LoVo (cell line): ENCODE results near the gene CABP5.
A peak's percentile ranks its signal among the peaks of the same experiment; 100 is the strongest.
"Not testable (repeated sequence)": the region's sequence is repeated elsewhere in the genome, so short reads cannot be mapped to it uniquely, and the experiment has no call there.

Experiments used
- DNase-seq: peaks from one replicate; pipeline ENCODE4 v3.0.0-alpha.2; 2016; ENCODE audit warnings: low spot score

Gene CABP5

DNA sequence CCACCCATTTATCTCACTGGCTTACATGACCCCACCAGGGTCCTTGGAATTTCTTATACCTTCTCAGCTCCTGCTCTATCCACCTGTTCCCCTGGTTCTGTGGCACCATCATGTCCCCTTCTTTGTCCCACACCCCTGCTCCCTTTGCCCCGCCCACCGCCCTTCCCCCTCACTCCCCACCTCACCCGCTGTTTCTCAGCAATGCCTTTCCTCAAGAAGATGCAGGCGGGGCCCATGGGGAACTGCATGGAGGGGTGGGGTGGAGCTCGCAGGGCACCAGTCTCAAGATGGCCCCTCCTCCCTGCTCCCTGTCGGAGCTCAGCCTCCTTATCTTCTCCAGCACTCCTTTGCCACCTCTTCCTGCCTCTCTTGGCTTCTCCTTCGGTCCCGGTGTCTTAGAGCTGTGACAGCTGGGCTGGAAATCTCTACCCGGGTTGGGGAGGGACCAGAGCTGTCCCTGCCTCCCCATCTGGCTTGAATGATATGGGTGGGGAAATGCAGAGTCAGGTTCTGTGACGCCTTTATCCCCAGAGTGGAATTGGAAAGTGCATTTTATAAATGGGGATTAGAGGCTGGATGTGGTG is at the start of gene CABP5:
Gene CABP5 (minus strand): TSS at position 405 of the 584 bp plus-strand sequence. CDS start 157 bp downstream, at position 248.
- DNase-seq = no peak

DNA sequence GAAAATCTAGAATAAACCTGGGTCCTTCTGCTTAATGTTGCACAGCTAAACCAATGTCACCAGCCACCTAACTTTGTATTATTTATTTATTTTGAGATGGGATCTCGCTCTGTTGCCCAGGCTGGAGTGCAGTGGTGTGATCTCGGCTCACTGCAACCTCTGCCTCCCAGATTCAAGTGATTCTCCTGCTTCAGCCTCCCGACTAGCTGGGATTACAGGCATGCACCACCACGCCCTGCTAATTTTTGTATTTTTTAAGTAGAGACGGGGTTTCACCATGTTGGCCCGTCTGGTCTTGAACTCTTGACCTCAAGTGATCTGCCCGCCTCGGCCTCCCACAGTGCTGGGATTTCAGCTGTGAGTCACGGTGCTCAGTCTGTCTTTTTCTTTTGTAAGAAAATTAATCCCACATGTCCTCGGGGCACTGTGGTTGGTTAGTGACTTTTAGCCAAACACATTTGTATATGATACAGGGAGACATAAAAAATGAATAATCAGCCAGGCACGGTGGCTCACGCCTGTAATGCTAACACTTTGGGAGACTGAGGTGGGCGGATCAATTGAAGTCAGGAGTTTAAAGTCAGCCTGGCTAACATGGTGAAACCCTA is 47.3 kb upstream of the CABP5 start:
- DNase-seq = peak; percentile 9

DNA sequence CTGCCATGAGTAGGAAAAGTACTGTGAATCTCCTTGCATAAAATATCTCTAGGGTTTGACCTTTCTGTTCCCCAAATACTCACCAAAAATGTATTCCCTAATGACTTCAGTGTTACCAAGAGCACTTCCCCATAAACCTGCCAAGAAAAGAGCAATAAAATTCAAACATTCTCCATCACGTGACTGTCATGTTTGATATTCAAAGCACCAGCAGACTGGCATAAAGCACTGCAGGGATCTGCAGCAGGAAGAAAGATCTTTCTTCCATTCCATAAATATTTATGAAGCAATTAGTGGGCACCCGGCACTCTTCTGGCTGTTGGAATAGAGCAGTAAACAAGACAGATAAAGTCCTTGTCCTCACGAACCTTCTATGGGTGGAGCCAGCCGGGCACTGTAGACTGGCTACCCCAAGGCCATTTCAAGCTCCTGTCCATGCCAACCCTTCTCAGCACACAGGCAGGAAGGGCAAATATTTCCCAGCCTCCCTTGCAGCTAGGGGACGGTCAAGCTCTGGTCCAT is 46.5 kb upstream of the CABP5 start:
- DNase-seq = peak; percentile 60

DNA sequence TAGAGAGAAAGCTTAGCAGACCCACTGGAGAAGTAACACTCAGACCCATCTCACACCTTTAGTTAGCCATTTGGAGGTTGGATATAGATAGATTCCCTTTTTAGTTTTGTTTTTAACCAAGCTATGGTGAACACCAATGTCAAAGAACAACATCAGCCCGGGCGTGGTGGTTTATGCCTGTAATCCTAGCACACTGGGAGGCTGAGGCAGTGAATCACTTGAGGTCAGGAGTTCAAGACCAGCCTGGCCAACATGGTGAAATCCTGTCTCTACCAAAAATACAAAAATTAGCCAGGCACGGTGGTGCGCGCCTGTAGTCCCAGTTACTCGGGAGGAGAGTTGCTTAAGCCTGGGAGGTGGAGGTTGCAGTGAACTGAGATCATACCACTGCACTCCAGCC is 45.1 kb upstream of the CABP5 start:
- DNase-seq = not testable (repeated sequence)

DNA sequence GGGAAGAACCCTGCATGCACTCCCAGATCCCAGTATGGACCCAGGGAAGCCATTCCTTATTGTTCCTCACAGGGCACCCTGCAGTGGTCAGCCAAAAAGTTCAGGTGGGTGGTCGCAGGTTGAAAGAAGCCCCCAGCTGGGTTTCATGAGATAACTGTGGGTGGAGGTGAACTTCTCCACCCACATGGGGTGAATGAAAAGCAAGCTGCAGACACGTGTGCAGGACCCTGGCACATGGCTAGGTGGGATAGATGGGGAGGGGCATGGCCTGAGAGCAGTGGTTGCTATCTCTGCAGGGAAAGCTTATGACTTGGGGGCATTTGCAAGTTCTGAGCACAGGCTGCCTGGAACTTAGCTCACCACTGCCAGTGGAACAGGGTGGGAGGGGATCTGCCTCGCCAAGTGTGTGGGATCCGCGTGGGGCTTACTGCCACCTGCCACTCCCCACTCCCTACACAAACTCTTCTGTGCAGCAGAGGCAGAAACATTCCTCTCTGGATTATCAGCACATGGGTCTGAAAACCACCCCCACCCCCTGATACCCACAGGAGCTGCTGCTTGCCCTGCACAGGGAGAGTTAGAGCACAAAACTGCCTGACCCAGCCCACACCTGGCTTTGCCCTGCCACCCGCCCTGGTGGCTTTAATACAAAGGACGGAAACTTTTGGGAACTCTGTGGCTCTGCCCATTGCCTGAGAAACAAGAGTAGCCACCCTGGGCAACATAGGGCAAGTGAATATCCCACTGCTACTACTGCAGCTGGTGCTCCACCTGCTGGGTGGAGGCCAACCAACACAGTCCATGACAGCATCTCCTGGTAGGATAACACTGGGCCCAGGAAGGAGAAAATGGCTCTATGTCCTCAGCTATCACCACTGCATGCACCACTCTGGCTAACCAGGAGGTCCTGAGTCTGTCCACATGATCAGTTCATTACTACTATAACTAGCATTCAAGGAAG is 42.3 kb upstream of the CABP5 start:
- no peak for DNase-seq

DNA sequence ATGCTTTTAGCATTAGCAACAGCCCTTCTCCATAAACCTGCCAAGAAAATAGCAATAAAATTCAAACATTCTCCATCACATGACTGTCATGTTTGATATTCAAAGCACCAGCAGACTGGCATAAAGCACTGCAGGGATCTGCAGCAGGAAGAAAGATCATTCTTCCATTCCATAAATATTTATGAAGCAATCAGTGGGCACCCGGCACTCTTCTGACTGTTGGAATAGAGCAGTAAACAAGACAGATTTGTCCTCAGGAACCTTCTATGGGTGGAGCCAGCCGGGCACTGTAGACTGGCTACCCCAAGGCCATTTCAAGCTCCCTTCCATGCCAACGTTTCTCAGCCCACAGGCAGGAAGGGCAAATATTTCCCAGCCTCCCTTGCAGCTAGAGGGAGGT is 41.2 kb upstream of the CABP5 start:
- no peak for DNase-seq

DNA sequence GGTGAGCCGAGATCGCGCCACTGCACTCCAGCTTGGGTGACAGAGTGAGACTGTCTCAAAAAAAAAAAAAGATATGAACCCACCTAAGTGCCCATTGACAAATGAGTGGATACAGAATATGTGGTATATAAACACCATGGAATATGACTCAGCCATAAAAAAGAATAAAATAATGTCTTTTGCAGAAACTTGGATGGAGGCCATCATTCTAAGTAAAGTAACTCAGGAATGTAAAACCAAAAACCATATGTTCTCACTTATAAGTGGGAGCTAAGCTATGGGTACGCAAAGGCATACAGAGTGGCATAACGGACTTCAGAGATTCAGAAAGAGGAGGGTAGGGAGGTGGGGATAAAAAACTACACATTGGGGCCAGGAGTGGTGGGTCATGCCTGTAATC is 37.2 kb upstream of the CABP5 start:
- no peak for DNase-seq

DNA sequence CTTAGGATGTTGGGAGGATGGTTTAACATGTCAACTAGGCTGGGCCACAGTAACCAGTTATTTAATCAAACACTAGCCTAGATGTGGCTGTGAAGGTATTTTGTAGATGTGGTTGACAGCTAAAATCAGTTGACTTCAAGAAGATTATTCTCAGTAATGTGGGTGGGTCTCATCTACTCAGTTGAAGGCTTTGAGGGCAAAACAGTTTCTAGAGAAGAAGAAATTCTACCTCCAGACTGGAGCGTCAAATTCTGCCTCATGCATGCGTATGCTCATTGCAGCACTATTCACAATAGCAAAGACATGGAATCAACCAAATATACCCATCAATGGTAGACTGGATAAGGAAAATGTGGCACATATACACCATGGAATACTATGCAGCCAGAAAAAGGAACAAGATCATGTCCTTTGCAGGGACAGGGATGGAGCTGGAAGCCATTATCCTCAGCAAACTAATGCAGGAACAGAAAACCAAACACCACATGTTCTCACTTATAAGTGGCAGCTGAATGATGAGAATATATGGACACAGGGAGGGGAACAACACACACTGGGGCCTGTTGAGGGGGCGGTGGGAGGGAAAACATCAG is 26.4 kb upstream of the CABP5 start:
- not testable (repeated sequence) for DNase-seq

DNA sequence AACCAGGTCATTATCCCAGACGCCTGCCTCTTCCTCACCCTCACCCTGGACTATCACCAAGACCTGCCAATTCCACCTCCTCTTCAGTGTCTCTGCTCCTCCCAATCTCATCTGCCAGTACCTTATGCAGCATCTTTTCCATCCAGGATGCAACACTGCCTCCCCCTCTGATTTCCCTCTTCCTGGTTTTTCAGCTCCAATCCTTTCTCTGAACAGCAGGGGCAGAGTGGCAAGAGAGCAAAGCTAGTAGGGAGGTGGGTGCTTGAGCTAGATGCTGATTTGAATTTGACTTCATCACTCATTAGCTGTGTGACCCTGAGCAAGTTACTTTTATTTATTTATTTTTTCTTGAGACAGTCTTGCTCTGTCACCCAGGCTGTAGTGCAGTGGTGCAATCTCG is 25.6 kb upstream of the CABP5 start:
- DNase-seq = no peak

DNA sequence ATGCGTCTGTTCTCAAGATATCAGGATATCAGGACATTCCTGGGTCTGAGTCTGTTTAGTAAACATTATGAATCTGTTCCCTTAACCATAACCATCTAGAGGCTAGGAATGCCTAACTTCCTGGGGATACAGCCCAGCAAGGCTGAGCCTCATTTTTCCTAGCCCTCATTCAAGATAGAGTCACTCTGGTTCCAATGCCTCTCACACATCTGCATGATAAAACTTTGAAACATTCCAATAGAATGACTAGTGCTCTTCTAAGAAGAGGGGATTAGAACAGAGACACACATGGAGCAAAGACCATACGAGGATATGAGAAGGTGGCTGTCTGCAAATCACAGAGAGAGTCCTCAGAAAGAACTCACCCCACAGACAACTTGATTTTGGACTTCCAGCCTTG is 20.6 kb upstream of the CABP5 start:
- no peak for DNase-seq

DNA sequence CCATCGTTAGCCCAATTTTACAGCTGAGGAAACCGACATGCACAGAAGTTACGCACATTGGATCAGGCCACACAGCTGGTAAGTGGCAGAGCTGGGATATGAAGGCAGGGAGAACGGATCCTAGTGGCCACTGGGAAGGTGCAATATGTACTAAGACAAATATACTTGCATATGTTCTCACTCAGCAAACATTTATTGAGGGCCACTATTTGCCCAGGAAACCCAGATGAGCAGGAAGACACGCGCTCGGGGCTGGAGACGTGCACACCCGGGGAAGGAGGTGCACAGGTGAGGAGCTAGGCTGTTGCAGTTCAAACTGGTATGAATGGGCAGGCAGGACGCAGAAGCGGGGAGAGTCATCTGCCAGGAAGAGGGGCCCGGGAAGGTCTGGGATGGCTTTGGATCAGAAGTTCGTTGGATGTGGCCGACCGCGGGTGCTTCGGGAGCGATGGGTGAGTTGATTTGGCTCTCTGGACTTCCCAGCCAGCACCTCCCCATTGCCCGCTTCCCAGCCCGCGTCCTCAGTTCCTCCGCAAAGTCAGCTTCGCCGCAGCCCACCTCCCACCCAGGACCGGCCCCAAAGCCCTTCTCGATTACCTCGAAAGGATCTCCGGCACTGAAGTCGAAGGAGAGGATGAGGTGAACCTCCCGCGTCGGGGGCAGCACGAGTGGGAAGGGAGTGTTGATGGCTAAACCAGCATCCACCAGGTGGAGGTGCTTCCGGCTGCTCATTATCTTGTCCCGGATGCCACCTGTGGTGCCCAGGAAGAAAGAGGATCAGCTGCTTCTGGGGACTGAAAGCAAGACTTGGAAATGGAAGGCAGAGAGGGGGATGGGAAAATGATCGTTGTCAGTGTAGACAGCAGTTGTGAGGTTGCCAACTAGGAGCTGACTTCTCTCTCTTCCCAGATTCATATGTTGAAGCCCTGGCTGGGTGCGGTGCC is 17.8 kb upstream of the CABP5 start:
- no peak for DNase-seq

DNA sequence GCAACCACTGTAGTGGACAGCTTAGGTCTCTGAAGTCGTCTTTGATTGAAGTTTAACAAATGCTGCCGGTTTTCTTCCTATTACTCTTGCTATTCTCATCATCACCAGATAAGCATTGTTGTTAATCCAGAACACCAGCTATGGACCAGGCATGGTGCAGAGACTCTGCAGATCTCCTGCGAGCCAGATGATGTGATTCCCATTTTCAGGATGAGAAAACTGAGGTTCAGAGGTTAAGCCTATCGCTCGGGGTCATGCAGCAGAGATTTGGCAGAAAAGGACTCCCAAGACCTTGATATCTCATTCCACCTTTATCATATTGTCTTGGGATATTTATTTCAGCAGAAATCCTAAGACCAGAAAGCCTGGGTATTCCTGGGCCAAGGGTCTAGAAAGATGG is 16.5 kb upstream of the CABP5 start:
- DNase-seq = no peak

DNA sequence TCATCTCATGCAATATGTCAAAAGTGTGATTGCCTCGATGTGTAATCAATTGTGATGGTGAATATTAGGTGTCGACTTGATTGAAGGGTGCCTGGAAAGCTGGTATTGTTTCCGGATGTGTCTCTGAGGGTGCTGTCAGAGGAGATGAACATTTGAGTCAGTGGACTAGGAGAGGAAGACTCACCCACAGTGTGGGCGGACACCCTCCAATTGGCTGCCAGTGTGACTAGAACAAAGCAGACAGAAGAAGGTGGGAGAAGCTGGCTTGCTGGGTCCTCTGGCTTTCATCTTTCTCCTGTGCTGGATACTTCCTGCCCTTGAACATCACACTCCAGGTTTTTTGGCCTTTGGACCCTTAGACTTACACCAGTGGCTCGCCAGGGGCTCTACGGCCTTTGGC is 15.5 kb upstream of the CABP5 start:
- no peak for DNase-seq

DNA sequence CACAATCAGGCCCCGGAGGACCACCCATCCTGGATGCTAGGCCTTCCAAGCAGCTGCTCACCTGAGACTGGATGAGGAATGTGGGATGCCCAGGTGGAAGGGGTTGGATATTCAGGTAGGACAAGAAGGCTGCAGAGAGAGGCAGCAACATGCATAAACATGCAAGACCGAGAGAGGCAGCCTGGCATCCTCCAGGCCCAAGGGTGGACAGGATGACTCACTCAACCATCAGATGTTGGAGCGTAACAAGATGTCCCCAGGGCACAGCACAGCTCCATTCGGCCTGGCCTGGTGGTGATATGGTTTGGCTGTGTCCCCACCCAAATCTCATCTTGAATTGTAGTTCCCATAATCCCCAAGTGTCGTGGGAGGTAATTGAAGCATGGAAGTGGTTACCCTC is 10.0 kb upstream of the CABP5 start:
- no peak for DNase-seq

DNA sequence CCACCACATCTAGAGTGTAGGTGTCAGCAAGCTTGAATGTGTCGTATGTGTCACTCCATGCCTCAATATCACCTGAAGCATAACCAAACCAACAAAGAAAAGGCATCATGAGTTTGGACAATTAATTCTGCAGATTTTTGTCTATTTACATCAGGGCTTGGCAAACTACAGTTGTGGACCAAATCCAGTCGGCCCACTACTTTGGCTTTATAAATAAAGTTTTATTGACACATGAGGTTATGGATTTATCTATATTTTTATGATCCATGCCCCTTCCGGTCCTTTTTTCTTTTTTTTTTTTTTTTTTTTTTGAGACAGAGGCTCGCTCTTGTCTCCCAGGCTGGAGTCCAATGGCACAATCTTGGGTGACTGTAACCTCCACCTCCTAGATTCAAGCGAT is 9.2 kb upstream of the CABP5 start:
- no peak for DNase-seq

DNA sequence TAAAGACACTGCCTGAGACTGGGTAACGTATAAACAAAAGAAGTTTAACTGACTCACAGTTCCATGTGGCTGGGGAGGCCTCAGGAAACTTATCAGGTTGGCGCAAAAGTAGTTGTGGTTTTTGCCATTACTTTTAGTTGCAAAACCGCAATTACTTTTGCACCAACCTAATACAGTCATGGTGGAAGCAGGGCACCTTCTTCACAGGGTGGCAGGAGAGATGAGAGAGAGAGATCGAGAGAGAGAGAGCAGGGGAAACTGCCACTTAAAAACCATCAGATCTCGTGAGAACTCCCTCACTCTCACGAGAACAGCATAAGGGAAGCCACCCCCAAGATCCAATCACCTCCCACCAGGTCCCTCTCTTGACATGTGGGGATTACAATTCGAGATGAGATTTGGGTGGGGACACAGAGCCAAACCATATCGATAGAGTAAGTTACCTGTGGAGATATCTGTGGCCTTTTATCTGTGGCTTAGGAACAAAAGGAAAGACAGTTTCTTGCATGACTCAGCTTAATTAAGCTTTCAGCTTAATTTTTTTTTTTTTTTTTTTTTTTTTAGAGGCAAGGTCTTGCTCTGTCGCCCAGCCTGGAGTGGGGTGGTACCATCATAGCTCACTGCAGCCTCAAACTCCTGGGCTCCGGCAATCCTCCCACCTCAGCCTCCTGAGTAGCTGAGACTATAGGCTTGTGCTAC is 7.6 kb upstream of the CABP5 start:
- no peak for DNase-seq

DNA sequence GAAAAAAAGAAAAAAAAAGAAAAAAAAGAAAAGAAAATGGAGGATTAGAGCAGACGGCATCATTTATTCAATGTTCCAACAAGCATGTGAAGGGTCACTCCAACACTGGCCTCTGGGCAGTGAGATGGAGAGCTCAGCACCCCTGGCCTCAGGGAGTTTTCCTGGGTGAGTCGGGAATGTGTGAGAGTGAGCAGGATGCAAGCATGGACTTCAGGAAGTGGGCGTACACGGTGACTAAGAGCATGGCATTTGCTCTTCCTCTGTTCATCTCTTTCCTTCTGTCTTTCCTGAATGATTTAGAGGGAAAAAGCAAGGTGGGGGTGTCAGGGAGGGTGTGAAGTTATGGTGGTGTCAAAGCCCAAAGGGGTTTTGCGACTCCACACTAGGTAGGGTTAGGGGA is 682 bp upstream of the CABP5 start:
- DNase-seq = no peak

DNA sequence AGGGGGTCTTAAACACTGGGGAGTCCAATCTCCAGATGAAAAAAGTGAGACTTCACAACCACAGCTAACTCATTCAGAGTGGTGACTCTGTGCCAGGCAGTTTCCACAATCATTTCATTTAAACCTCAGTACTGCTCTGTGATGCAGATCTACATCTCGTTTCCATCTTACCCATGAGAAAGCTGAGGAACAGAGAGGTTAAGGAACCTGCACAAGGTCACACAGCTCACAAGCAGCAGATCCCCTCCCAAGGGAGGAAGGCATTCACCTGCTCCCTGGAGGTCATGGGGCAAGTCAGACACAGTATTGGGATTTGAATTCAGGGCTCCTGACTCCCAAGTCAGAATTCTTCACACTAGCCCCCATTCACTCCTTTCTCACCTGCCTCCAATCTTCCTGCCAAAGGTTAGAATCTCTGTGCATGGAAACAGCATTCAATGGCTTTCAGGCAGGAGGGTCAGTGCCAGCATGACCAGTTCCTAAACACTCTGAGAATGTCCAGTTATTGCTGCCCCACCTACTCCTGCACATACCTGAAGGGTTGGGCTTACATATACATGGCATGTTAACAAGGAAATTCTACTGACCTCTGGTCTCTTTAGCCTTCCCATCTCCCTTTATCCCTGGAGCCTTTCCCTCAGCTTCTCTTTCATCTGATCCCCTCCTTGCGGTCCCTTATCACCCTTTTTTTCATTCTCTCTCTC is 1.9 kb downstream of the CABP5 start:
- no peak for DNase-seq

DNA sequence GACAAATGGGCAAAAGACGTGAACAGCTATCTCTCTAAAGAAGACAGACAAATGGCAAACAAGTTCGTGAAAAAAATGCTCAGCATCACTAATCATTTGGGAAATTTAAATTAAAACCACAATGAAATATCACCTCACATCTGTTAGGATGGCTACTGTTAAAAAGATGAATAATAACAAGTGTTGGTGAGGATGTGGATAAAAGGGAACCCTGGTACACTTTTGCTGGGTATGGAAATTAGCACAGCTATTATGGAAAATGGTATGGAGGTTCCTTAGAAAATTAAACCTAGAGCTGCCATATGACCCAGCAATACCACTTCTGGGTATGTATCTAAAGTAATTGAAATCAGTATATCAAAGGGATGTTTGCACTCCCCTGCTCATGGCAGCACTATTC is 7.1 kb downstream of the CABP5 start:
- DNase-seq = no peak

DNA sequence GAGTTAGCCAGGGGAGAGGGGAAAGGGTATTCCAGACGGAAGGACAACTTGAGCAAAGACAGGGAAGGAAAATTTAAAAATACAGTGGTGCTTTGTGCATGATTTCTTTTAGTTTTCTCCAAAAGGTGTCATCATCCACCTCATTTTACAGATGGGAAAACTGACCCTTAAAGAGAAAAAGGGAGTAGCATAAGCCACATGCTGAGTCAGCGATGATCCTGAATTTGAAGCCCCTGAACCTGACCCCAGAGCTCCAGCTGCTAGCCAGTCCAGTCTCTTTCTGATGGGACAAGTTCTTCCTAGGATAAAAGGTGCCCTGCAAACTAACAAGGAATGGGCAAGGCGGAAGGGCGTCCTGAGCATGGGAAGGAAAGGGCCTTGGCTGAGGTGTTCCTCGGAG is 10.3 kb downstream of the CABP5 start:
- DNase-seq = no peak
